ENCODE results near the gene COL16A1. TPM values are rescaled to one million over a fixed set of nuclear protein-coding genes. Genes with fewer than 3 reads are reported as not detected.

The COL16A1 gene
- total and polyA plus RNA-seq, 2 of the 13 experiments (the other 11 are each of a cell fraction or from before 2014, with no cell fraction given): 4.3 to 12.2 TPM

DNA sequence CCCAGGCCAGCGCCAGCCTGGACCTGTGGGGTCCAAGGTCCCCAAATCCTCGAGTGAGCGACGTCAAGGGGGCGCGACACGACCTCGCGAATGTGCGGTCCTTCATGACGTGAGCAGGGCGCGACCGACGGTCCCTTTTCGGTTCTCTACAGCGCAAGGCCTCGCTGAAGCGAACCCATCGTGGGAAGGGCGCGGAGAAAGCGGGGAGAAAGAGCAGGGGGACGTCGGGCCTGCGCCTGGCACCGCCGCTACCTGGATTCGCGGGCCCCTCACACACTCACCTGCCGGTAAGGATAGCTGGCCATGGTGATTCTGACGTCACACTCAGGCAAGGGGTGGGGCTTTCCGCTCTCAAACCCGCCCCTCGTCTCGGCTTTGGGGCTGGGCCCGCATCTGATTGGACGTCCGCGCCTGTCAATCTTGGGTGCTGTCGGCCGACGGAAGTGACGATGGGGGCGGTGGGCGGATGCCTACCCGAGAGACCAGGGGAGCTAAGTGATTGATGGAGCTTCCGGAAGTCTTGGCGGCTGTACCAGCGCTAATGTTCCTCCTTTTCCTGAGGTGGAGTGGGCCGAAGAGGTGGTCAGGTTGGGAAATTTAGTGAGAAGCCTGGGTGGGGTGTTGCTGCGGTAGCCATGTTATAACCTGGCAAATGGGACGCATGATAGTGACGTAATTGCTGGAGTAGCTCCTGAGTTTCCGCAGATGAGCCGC lies 59.1 kb downstream of the COL16A1 start, which contains the start of gene PEF1 (continued):
- TF ChIP-seq, protein P1, sequence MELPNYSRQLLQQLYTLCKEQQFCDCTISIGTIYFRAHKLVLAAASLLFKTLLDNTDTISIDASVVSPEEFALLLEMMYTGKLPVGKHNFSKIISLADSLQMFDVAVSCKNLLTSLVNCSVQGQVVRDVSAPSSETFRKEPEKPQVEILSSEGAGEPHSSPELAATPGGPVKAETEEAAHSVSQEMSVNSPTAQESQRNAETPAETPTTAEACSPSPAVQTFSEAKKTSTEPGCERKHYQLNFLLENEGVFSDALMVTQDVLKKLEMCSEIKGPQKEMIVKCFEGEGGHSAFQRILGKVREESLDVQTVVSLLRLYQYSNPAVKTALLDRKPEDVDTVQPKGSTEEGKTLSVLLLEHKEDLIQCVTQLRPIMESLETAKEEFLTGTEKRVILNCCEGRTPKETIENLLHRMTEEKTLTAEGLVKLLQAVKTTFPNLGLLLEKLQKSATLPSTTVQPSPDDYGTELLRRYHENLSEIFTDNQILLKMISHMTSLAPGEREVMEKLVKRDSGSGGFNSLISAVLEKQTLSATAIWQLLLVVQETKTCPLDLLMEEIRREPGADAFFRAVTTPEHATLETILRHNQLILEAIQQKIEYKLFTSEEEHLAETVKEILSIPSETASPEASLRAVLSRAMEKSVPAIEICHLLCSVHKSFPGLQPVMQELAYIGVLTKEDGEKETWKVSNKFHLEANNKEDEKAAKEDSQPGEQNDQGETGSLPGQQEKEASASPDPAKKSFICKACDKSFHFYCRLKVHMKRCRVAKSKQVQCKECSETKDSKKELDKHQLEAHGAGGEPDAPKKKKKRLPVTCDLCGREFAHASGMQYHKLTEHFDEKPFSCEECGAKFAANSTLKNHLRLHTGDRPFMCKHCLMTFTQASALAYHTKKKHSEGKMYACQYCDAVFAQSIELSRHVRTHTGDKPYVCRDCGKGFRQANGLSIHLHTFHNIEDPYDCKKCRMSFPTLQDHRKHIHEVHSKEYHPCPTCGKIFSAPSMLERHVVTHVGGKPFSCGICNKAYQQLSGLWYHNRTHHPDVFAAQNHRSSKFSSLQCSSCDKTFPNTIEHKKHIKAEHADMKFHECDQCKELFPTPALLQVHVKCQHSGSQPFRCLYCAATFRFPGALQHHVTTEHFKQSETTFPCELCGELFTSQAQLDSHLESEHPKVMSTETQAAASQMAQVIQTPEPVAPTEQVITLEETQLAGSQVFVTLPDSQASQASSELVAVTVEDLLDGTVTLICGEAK (IDR thresholded peaks at IDR 0.05): peak; percentile 70
- TF ChIP-seq, protein P1 (CRISPR knock-in tag; IDR thresholded peaks at IDR 0.05): peak; percentile 82
- no peak; the same call in 1 of the 2 replicates for TF ChIP-seq TGIF2 (CRISPR knock-in tag; IDR thresholded peaks at IDR 0.05)
- TF ChIP-seq, protein P2, sequence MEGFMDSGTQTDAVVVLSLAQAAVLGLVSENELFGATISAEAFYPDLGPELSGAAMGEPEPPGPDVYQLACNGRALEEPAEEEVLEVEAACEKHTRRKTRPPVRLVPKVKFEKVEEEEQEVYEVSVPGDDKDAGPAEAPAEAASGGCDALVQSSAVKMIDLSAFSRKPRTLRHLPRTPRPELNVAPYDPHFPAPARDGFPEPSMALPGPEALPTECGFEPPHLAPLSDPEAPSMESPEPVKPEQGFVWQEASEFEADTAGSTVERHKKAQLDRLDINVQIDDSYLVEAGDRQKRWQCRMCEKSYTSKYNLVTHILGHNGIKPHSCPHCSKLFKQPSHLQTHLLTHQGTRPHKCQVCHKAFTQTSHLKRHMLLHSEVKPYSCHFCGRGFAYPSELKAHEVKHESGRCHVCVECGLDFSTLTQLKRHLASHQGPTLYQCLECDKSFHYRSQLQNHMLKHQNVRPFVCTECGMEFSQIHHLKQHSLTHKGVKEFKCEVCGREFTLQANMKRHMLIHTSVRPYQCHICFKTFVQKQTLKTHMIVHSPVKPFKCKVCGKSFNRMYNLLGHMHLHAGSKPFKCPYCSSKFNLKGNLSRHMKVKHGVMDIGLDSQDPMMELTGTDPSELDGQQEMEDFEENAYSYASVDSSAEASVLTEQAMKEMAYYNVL (CRISPR knock-in tag; IDR thresholded peaks at IDR 0.05; ENCODE audit: borderline replicate concordance): no peak; the same call in 1 of the 2 replicates
- TF ChIP-seq HMG20A (CRISPR knock-in tag; IDR thresholded peaks at IDR 0.05; ENCODE audit: borderline replicate concordance): no peak
- TF ChIP-seq SYNCRIP (IDR thresholded peaks at IDR 0.05; ENCODE audit: insufficient read depth, low read depth, low read length): no peak
- TF ChIP-seq, protein P3, sequence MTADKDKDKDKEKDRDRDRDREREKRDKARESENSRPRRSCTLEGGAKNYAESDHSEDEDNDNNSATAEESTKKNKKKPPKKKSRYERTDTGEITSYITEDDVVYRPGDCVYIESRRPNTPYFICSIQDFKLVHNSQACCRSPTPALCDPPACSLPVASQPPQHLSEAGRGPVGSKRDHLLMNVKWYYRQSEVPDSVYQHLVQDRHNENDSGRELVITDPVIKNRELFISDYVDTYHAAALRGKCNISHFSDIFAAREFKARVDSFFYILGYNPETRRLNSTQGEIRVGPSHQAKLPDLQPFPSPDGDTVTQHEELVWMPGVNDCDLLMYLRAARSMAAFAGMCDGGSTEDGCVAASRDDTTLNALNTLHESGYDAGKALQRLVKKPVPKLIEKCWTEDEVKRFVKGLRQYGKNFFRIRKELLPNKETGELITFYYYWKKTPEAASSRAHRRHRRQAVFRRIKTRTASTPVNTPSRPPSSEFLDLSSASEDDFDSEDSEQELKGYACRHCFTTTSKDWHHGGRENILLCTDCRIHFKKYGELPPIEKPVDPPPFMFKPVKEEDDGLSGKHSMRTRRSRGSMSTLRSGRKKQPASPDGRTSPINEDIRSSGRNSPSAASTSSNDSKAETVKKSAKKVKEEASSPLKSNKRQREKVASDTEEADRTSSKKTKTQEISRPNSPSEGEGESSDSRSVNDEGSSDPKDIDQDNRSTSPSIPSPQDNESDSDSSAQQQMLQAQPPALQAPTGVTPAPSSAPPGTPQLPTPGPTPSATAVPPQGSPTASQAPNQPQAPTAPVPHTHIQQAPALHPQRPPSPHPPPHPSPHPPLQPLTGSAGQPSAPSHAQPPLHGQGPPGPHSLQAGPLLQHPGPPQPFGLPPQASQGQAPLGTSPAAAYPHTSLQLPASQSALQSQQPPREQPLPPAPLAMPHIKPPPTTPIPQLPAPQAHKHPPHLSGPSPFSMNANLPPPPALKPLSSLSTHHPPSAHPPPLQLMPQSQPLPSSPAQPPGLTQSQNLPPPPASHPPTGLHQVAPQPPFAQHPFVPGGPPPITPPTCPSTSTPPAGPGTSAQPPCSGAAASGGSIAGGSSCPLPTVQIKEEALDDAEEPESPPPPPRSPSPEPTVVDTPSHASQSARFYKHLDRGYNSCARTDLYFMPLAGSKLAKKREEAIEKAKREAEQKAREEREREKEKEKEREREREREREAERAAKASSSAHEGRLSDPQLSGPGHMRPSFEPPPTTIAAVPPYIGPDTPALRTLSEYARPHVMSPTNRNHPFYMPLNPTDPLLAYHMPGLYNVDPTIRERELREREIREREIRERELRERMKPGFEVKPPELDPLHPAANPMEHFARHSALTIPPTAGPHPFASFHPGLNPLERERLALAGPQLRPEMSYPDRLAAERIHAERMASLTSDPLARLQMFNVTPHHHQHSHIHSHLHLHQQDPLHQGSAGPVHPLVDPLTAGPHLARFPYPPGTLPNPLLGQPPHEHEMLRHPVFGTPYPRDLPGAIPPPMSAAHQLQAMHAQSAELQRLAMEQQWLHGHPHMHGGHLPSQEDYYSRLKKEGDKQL (CRISPR knock-in tag; IDR thresholded peaks at IDR 0.05; ENCODE audit: low read depth): 0 out of 2 replicates have a peak, but pooled peaks have one; percentile 17
- no peak for TF ChIP-seq ZNF329 (CRISPR knock-in tag; IDR thresholded peaks at IDR 0.05; ENCODE audit: low read depth)
